Neural cell (in vitro differentiated cells): Measurements from ENCODE around the gene ICA1L. TPM values are rescaled to one million over a fixed set of nuclear protein-coding genes. Genes with fewer than 3 reads are reported as not detected.
A peak's percentile ranks its signal among the peaks of the same experiment; 100 is the strongest.

ENCODE experiments used
- H2AFZ ChIP-seq: fragments of 200-600, 300-800 bp; sonication (generic), shearing (Covaris generic); 2 replicates; pipeline ENCODE4 v1.6.0; 2014; ENCODE audit warnings: low read depth, mild to moderate bottlenecking, antibody characterized with exemption, low read length, moderate library complexity
- H3F3A ChIP-seq: fragments of 200-600 bp; shearing (Covaris generic); 2 replicates; pipeline ENCODE4 v1.6.1; 2016; ENCODE audit warnings: mild to moderate bottlenecking, moderate library complexity, mixed read lengths, antibody characterized with exemption, low read length; ENCODE audit not compliant: insufficient read depth, poor library complexity, severe bottlenecking
- H3K27ac ChIP-seq: fragments of 200-600, 300-800 bp; sonication (generic), shearing (Covaris generic); 2 replicates; pipeline ENCODE4 v1.5.1; 2014; ENCODE audit warnings: mild to moderate bottlenecking, low read length, moderate library complexity
- H3K27me3 ChIP-seq: fragments of 300-800, 200-600 bp; sonication (generic), shearing (Covaris generic); 2 replicates; pipeline ENCODE4 v1.6.0; 2014; ENCODE audit warnings: mild to moderate bottlenecking, low read depth, low read length, moderate library complexity; ENCODE audit not compliant: insufficient read depth
- H3K36me3 ChIP-seq: fragments of 300-800, 200-600 bp; sonication (generic), shearing (Covaris generic); 2 replicates; pipeline ENCODE4 v1.5.1; 2014; ENCODE audit warnings: mild to moderate bottlenecking, antibody characterized with exemption, low read length, moderate library complexity; ENCODE audit not compliant: insufficient read depth
- H3K4me2 ChIP-seq: fragments of 300-800, 200-600 bp; sonication (generic), shearing (Covaris generic); 2 replicates; pipeline ENCODE4 v1.6.0; 2014; ENCODE audit warnings: mild to moderate bottlenecking, low read length
- H3K4me3 ChIP-seq: fragments of 300-800, 200-600 bp; sonication (generic), shearing (Covaris generic); 2 replicates; pipeline ENCODE4 v1.5.1; 2014; ENCODE audit warnings: mild to moderate bottlenecking, low read length, moderate library complexity
- H3K79me2 ChIP-seq: fragments of 200-600 bp; shearing (Covaris generic); replicated peaks from 2 replicates; pipeline ENCODE4 v1.6.0; 2014; ENCODE audit warnings: mild to moderate bottlenecking, low read length, moderate library complexity; ENCODE audit not compliant: insufficient read depth
- H3K9ac ChIP-seq: fragments of 300-800, 200-600 bp; sonication (generic), shearing (Covaris generic); 2 replicates; pipeline ENCODE4 v1.6.1; 2016; ENCODE audit warnings: mild to moderate bottlenecking, low read length, mixed read lengths
- H3K9me2 ChIP-seq: fragments of 200-600 bp; shearing (Covaris generic); 2 replicates; pipeline ENCODE4 v1.6.1; 2016; ENCODE audit warnings: mild to moderate bottlenecking, low read length, mixed read lengths; ENCODE audit not compliant: insufficient read depth
- H3K9me3 ChIP-seq: fragments of 200-600, 300-800 bp; sonication (generic), shearing (Covaris generic); 2 replicates; pipeline ENCODE4 v1.6.1; 2016; ENCODE audit warnings: mild to moderate bottlenecking, mixed run types, low read length, moderate library complexity, mixed read lengths
- H4K20me1 ChIP-seq: fragments of 200-600 bp; shearing (Covaris generic); 2 replicates; pipeline ENCODE4 v1.6.1; 2016; ENCODE audit warnings: mild to moderate bottlenecking, mixed run types; ENCODE audit not compliant: insufficient read depth
- CTCF ChIP-seq: fragments of 450-650 bp; IDR thresholded peaks from 2 replicates; pipeline ENCODE4 v1.5.1; 2014; ENCODE audit warnings: antibody characterized with exemption, mild to moderate bottlenecking, moderate library complexity; ENCODE audit not compliant: poor library complexity, severe bottlenecking
- EP300 ChIP-seq: fragments of 450-650 bp; conservative IDR thresholded peaks from 2 replicates; pipeline ENCODE4 v1.6.1; 2014; ENCODE audit warnings: antibody characterized with exemption, mild to moderate bottlenecking, moderate library complexity; ENCODE audit not compliant: poor library complexity, severe bottlenecking
- EZH2 ChIP-seq: fragments of 200-600, 300-800 bp; shearing (Covaris generic), sonication (generic); IDR thresholded peaks from 2 replicates; pipeline ENCODE4 v1.6.1; 2014; ENCODE audit warnings: antibody characterized with exemption, low read length, borderline replicate concordance, mild to moderate bottlenecking; ENCODE audit not compliant: insufficient read depth, poor library complexity, severe bottlenecking
- MXI1 ChIP-seq: fragments of 450-650 bp; conservative IDR thresholded peaks from 2 replicates; pipeline ENCODE4 v1.6.1; 2014; ENCODE audit warnings: antibody characterized with exemption, mild to moderate bottlenecking; ENCODE audit not compliant: poor library complexity, severe bottlenecking
- POLR2AphosphoS5 ChIP-seq: IDR thresholded peaks from 2 replicates; pipeline ENCODE4 v1.6.1; 2012
- RAD21 ChIP-seq: fragments of 450-650 bp; conservative IDR thresholded peaks from 2 replicates; pipeline ENCODE4 v1.6.1; 2014; ENCODE audit warnings: antibody characterized with exemption, mild to moderate bottlenecking, moderate library complexity
- REST ChIP-seq: IDR thresholded peaks from 2 replicates; pipeline ENCODE4 v1.6.1; 2012; ENCODE audit warnings: borderline replicate concordance
- SMC3 ChIP-seq: fragments of 450-650 bp; conservative IDR thresholded peaks from 2 replicates; pipeline ENCODE4 v1.6.1; 2014; ENCODE audit warnings: antibody characterized with exemption, mild to moderate bottlenecking, moderate library complexity; ENCODE audit not compliant: poor library complexity
- TAF1 ChIP-seq: IDR thresholded peaks from 2 replicates; pipeline ENCODE4 v1.6.1; 2012; ENCODE audit warnings: low read depth
- polyA plus RNA-seq: library from polyadenylated mRNA; depleted of rRNA; stranded (reverse); fragments of >200 nt; gene quantifications from 2 replicates; pipeline ENCODE4 v1.2.3, GENCODE V29; 2014

The ICA1L gene
- polyA plus RNA-seq, 1 donor from 2014 or later, result 61.4 TPM

DNA sequence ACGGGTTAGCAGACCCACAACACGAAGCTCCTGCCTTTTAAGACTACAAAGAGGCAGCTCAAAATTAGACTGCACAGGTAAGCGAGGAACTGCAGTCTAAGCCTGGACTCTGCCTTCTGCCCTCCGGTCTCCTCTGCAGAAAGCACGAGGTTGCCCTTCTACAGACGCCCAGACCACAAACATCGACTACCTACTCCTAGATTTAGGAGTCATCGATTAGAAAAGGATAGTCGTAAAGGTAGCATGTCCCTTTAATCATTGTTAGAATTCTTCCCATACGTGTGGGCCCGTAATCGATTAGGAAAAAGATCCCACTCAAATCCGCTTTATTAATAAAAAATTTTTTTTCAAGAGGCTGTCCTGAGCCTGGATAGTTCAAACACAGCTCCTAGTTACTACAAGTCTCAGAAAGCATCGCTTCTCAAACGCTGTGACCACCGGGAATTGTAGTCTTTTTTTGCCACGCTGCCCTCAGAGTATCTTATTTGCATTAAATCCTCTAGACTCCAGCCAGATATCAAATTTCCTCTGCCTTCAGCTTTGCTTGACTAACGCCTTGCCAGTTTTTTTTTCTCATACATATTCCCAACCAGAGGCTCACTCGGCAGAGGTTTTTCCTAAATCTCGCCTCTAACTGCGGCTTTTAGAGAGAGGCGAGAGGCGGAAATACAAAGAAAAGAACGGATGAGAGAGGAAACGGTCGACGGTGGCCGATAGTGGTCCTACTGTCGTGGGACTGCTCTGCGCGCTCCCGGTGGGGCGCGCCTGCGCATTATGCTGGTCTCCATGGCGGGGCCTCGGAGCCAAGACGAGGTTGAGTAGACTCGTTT is 40.2 kb upstream of the ICA1L start, which contains the start of the genes CARF and WDR12:
Gene CARF, plus strand, starts transcription at position 764 of the 830 bp plus-strand sequence. CDS start 29,628 bp downstream, outside the sequence.
Gene WDR12, minus strand, starts transcription at position 162 of the 830 bp plus-strand sequence. CDS start 197 bp downstream, outside the sequence.
- Histone ChIP-seq H3K9me2 (no peaks in the 10 kb centered on the region), H3K9me3 (no peaks in the 10 kb centered on the region), H3K27me3 (no peaks in the 10 kb centered on the region), H3K9ac (peak within 1 kb of the TSS; percentile 90), H2AFZ (peak within 1 kb of the TSS; percentile 98), H3K4me3 (peak within 1 kb of the TSS; percentile 93), H3K79me2 (peaks cover 26% of the 10 kb centered on the region), H3K4me2 (peak within 1 kb of the TSS; percentile 97), H3K27ac (peak within 1 kb of the TSS; percentile 98), H4K20me1 (no peaks in the 10 kb centered on the region), H3F3A (no peaks in the 10 kb centered on the region), H3K36me3 (no peaks in the 10 kb centered on the region)
- TF ChIP-seq SMC3, result peak; percentile 57
- peak; percentile 55 for TF ChIP-seq REST
- peak; percentile 42 for TF ChIP-seq EP300
- no peak for TF ChIP-seq EZH2
- peak; percentile 28 for TF ChIP-seq CTCF
- peak; percentile 99 for TF ChIP-seq MXI1
- TF ChIP-seq POLR2AphosphoS5, result peak; percentile 66
- TF ChIP-seq RAD21, result peak; percentile 45
- TF ChIP-seq TAF1, result no peak

- H3K36me3 ChIP-seq, result no peaks in the 10 kb centered on the region
- peak overlapping the region; percentile 98 for H3K27ac ChIP-seq
- no peaks in the 10 kb centered on the region for H3K27me3 ChIP-seq
- TF ChIP-seq CTCF (no peak), SMC3 (no peak), TAF1 (no peak)
- H3K9me2 ChIP-seq, result no peaks in the 10 kb centered on the region
- no peaks in the 10 kb centered on the region for H3F3A ChIP-seq
- H3K4me3 ChIP-seq, result peak overlapping the region; percentile 93
- peak overlapping the region; percentile 90 for H3K9ac ChIP-seq
- peaks cover 26% of the 10 kb centered on the region for H3K79me2 ChIP-seq
- no peaks in the 10 kb centered on the region for H4K20me1 ChIP-seq
- H2AFZ ChIP-seq, result peak overlapping the region; percentile 98
- H3K9me3 ChIP-seq, result no peaks in the 10 kb centered on the region
- H3K4me2 ChIP-seq, result peak overlapping the region; percentile 97
These were observed 39.6 kb upstream of the ICA1L start for GRCh38 chr2:202911203-202911511.
